HG03064 (cell line): ENCODE data around the gene PTGES2.

Source experiments
- ATAC-seq: cut with Tn5 transposase; IDR thresholded peaks from one replicate; pipeline ENCODE4 v1.9.1; 2021; ENCODE audit warnings: low read depth; ENCODE audit not compliant: unreplicated experiment

Gene PTGES2

GRCh38 chr9:128153947-128154695 lies 26.6 kb upstream of the PTGES2 start:
- no peak for ATAC-seq

- no peak for ATAC-seq
These were observed 25.8 kb upstream of the PTGES2 start for GRCh38 chr9:128153060-128153946.

GRCh38 chr9:128152133-128153059 lies 24.9 kb upstream of the PTGES2 start:
- ATAC-seq, result no peak

GRCh38 chr9:128151309-128152132 lies 24.0 kb upstream of the PTGES2 start:
- no peak for ATAC-seq

- no peak for ATAC-seq
These were observed 23.2 kb upstream of the PTGES2 start for GRCh38 chr9:128150594-128151308.

- no peak for ATAC-seq
These were observed 22.5 kb upstream of the PTGES2 start for GRCh38 chr9:128149951-128150593.

- ATAC-seq, result no peak
These were observed 21.6 kb upstream of the PTGES2 start, which contains the start of gene LCN2 for GRCh38 chr9:128149001-128149701. Gene LCN2, plus strand, starts transcription at chr9:128149453. Its CDS starts 73 bp downstream, at chr9:128149526.

- no peak for ATAC-seq
These were observed 21.0 kb upstream of the PTGES2 start for GRCh38 chr9:128148509-128149000.

GRCh38 chr9:128146591-128147120 lies 19.1 kb upstream of the PTGES2 start:
- ATAC-seq, result no peak

- ATAC-seq, result no peak
These were observed 18.4 kb upstream of the PTGES2 start for GRCh38 chr9:128145951-128146351.

GRCh38 chr9:128145536-128145935 lies 18.0 kb upstream of the PTGES2 start:
- ATAC-seq, result no peak

GRCh38 chr9:128144239-128145181 lies 17.0 kb upstream of the PTGES2 start:
- no peak for ATAC-seq

- ATAC-seq, result no peak
These were observed 16.2 kb upstream of the PTGES2 start for GRCh38 chr9:128143525-128144238.

- ATAC-seq, result no peak
These were observed 15.1 kb upstream of the PTGES2 start for GRCh38 chr9:128142596-128142995.

- no peak for ATAC-seq
These were observed 14.5 kb upstream of the PTGES2 start for GRCh38 chr9:128142061-128142460.

- no peak for ATAC-seq
These were observed 14.1 kb upstream of the PTGES2 start for GRCh38 chr9:128141604-128142003.
